Measurements from ENCODE around the gene CDKN2C.

CDKN2C gene

GRCh38 chr1:50973875-50974617 lies 4.0 kb downstream of the CDKN2C start:
- Histone ChIP-seq H3K4me3 (ENCODE audit: low read length in 2 of 2) (no peak overlapping the region), H3K9me3 (ENCODE audit: control insufficient read depth in 2 of 2, low read length in 2 of 2) (no peaks in the 10 kb centered on the region), H3K36me3 (ENCODE audit: control insufficient read depth in 2 of 2, insufficient read depth in 2 of 2, low read length in 2 of 2) (no peaks in the 10 kb centered on the region), H3K9ac (ENCODE audit: low read length in 2 of 2) (no peak overlapping the region), H3K27me3 (ENCODE audit: control insufficient read depth in 1 of 2, insufficient read depth in 2 of 2, low read length in 2 of 2) (peaks cover 0 to 2% of the 10 kb centered on the region in 2 donors), H3K27ac (ENCODE audit: low read length) (peak overlapping the region; percentile 18), H3K4me1 (ENCODE audit: control insufficient read depth, insufficient read depth, low read length) (peaks cover 2% of the 10 kb centered on the region)

GRCh38 chr1:50974618-50974935 lies 4.5 kb downstream of the CDKN2C start:
- Histone ChIP-seq H3K9me3 (ENCODE audit: control insufficient read depth in 2 of 2, low read length in 2 of 2) (no peaks in the 10 kb centered on the region), H3K4me3 (ENCODE audit: low read length in 2 of 2) (no peak overlapping the region), H3K27me3 (ENCODE audit: control insufficient read depth in 1 of 2, insufficient read depth in 2 of 2, low read length in 2 of 2) (peaks cover 0 to 2% of the 10 kb centered on the region in 2 donors), H3K36me3 (ENCODE audit: control insufficient read depth in 2 of 2, insufficient read depth in 2 of 2, low read length in 2 of 2) (no peaks in the 10 kb centered on the region), H3K27ac (ENCODE audit: low read length) (no peak overlapping the region), H3K4me1 (ENCODE audit: control insufficient read depth, insufficient read depth, low read length) (no peaks in the 10 kb centered on the region), H3K9ac (ENCODE audit: low read length in 2 of 2) (no peak overlapping the region)

- Histone ChIP-seq H3K27me3 (ENCODE audit: control insufficient read depth in 1 of 2, insufficient read depth in 2 of 2, low read length in 2 of 2) (peaks cover 0 to 2% of the 10 kb centered on the region in 2 donors), H3K36me3 (ENCODE audit: control insufficient read depth in 2 of 2, insufficient read depth in 2 of 2, low read length in 2 of 2) (no peaks in the 10 kb centered on the region), H3K9ac (ENCODE audit: low read length in 2 of 2) (no peak overlapping the region), H3K4me3 (ENCODE audit: low read length in 2 of 2) (no peak overlapping the region), H3K27ac (ENCODE audit: low read length) (no peak overlapping the region), H3K9me3 (ENCODE audit: control insufficient read depth in 2 of 2, low read length in 2 of 2) (no peaks in the 10 kb centered on the region), H3K4me1 (ENCODE audit: control insufficient read depth, insufficient read depth, low read length) (no peaks in the 10 kb centered on the region)
These were observed 5.4 kb downstream of the CDKN2C start for GRCh38 chr1:50975436-50975835.

- Histone ChIP-seq H3K4me3 (ENCODE audit: low read length in 2 of 2) (peak overlapping the region; percentile 56 to 83), H3K9ac (ENCODE audit: low read length in 2 of 2) (peak overlapping the region; percentile 82 to 86), H3K27ac (ENCODE audit: low read length) (peak overlapping the region; percentile 97), H3K27me3 (ENCODE audit: control insufficient read depth in 1 of 2, insufficient read depth in 2 of 2, low read length in 2 of 2) (peaks cover 0 to 2% of the 10 kb centered on the region in 2 donors), H3K9me3 (ENCODE audit: control insufficient read depth in 2 of 2, low read length in 2 of 2) (no peaks in the 10 kb centered on the region), H3K36me3 (ENCODE audit: control insufficient read depth in 2 of 2, insufficient read depth in 2 of 2, low read length in 2 of 2) (no peaks in the 10 kb centered on the region), H3K4me1 (ENCODE audit: control insufficient read depth, insufficient read depth, low read length) (no peaks in the 10 kb centered on the region)
These were observed 6.3 kb downstream of the CDKN2C start for GRCh38 chr1:50976111-50976889.

- H3K9ac ChIP-seq (ENCODE audit: low read length in 2 of 2): peak overlapping the region; percentile 82 to 86
- H3K27me3 ChIP-seq (ENCODE audit: control insufficient read depth in 1 of 2, insufficient read depth in 2 of 2, low read length in 2 of 2): peaks cover 0 to 2% of the 10 kb centered on the region in 2 donors
- H3K9me3 ChIP-seq (ENCODE audit: control insufficient read depth in 2 of 2, low read length in 2 of 2): no peaks in the 10 kb centered on the region
- H3K36me3 ChIP-seq (ENCODE audit: control insufficient read depth in 2 of 2, insufficient read depth in 2 of 2, low read length in 2 of 2): no peaks in the 10 kb centered on the region
- H3K27ac ChIP-seq (ENCODE audit: low read length): peak overlapping the region; percentile 97
- peak overlapping the region; percentile 56 to 83 for H3K4me3 ChIP-seq (ENCODE audit: low read length in 2 of 2)
- H3K4me1 ChIP-seq (ENCODE audit: control insufficient read depth, insufficient read depth, low read length): no peaks in the 10 kb centered on the region
These were observed 7.0 kb downstream of the CDKN2C start for GRCh38 chr1:50976890-50977574.

GRCh38 chr1:50977575-50978143 lies 7.6 kb downstream of the CDKN2C start:
- peak overlapping the region; percentile 97 for H3K27ac ChIP-seq (ENCODE audit: low read length)
- peaks cover 0 to 2% of the 10 kb centered on the region in 2 donors for H3K27me3 ChIP-seq (ENCODE audit: control insufficient read depth in 1 of 2, insufficient read depth in 2 of 2, low read length in 2 of 2)

GRCh38 chr1:50978144-50978851 lies 8.3 kb downstream of the CDKN2C start:
- Histone ChIP-seq H3K27ac (ENCODE audit: low read length) (peak overlapping the region; percentile 97), H3K4me3 (ENCODE audit: low read length in 2 of 2) (peak overlapping the region; percentile 74 to 83), H3K9me3 (ENCODE audit: control insufficient read depth in 2 of 2, low read length in 2 of 2) (no peaks in the 10 kb centered on the region), H3K9ac (ENCODE audit: low read length in 2 of 2) (peak overlapping the region; percentile 80 to 81), H3K36me3 (ENCODE audit: control insufficient read depth in 2 of 2, insufficient read depth in 2 of 2, low read length in 2 of 2) (no peaks in the 10 kb centered on the region), H3K27me3 (ENCODE audit: control insufficient read depth in 1 of 2, insufficient read depth in 2 of 2, low read length in 2 of 2) (peaks cover 0 to 2% of the 10 kb centered on the region in 2 donors), H3K4me1 (ENCODE audit: control insufficient read depth, insufficient read depth, low read length) (no peaks in the 10 kb centered on the region)

More at GRCh38 chr1:50977575-50978143, 7.6 kb downstream of the CDKN2C start:
- Histone ChIP-seq H3K36me3 (ENCODE audit: control insufficient read depth in 2 of 2, insufficient read depth in 2 of 2, low read length in 2 of 2) (no peaks in the 10 kb centered on the region), H3K9ac (ENCODE audit: low read length in 2 of 2) (peak overlapping the region; percentile 82 to 86), H3K4me3 (ENCODE audit: low read length in 2 of 2) (peak overlapping the region; percentile 56 to 83), H3K9me3 (ENCODE audit: control insufficient read depth in 2 of 2, low read length in 2 of 2) (no peaks in the 10 kb centered on the region), H3K4me1 (ENCODE audit: control insufficient read depth, insufficient read depth, low read length) (no peaks in the 10 kb centered on the region)

- no peaks in the 10 kb centered on the region for H3K36me3 ChIP-seq (ENCODE audit: control insufficient read depth in 2 of 2, insufficient read depth in 2 of 2, low read length in 2 of 2)
- peak overlapping the region; percentile 97 for H3K27ac ChIP-seq (ENCODE audit: low read length)
- H3K4me3 ChIP-seq (ENCODE audit: low read length in 2 of 2): peak overlapping the region; percentile 74 to 83
- peaks cover 0 to 2% of the 10 kb centered on the region in 2 donors for H3K27me3 ChIP-seq (ENCODE audit: control insufficient read depth in 1 of 2, insufficient read depth in 2 of 2, low read length in 2 of 2)
- H3K4me1 ChIP-seq (ENCODE audit: control insufficient read depth, insufficient read depth, low read length): no peaks in the 10 kb centered on the region
- H3K9ac ChIP-seq (ENCODE audit: low read length in 2 of 2): peak overlapping the region; percentile 80 to 81
- H3K9me3 ChIP-seq (ENCODE audit: control insufficient read depth in 2 of 2, low read length in 2 of 2): no peaks in the 10 kb centered on the region
These were observed 9.1 kb downstream of the CDKN2C start for GRCh38 chr1:50978852-50979781.

- Histone ChIP-seq H3K9ac (ENCODE audit: low read length in 2 of 2) (peak overlapping the region in 1 of 2 donors; percentile 46), H3K36me3 (ENCODE audit: control insufficient read depth in 2 of 2, insufficient read depth in 2 of 2, low read length in 2 of 2) (no peaks in the 10 kb centered on the region), H3K4me1 (ENCODE audit: control insufficient read depth, insufficient read depth, low read length) (no peaks in the 10 kb centered on the region), H3K9me3 (ENCODE audit: control insufficient read depth in 2 of 2, low read length in 2 of 2) (no peaks in the 10 kb centered on the region), H3K4me3 (ENCODE audit: low read length in 2 of 2) (peak overlapping the region in 1 of 2 donors; percentile 83), H3K27me3 (ENCODE audit: control insufficient read depth in 1 of 2, insufficient read depth in 2 of 2, low read length in 2 of 2) (peaks cover 0 to 2% of the 10 kb centered on the region in 2 donors), H3K27ac (ENCODE audit: low read length) (peak overlapping the region; percentile 26)
These were observed 9.9 kb downstream of the CDKN2C start for GRCh38 chr1:50979937-50980336.

Data from stomach smooth muscle (tissue), 2 donors.